SK-MEL-5 (cell line): Measurements from ENCODE around the gene PRPF6. TPM values are rescaled to one million over a fixed set of nuclear protein-coding genes. Genes with fewer than 3 reads are reported as not detected.
A peak's percentile ranks its signal among the peaks of the same experiment; 100 is the strongest.

Experiments used
- DNase-seq: peaks from one replicate; pipeline ENCODE4 v3.0.0-alpha.2; 2016; ENCODE audit warnings: low read depth, low spot score
- in situ Hi-C: cut with HindIII; loops from 2 replicates; pipeline ENCODE4 v1.10.0; 2016; ENCODE audit warnings: low sequenced_read_pairs, high pct_unique_total_duplicates, low pct_unique_long_range_greater_than_20kb
- total RNA-seq: library from RNA; depleted of rRNA; stranded (reverse); fragments of >200 nt; shearing (Covaris generic); gene quantifications from 2 replicates; pipeline ENCODE4 v1.2.3, GENCODE V29; 2014

The PRPF6 gene
- total RNA-seq, 1 experiment from 2014 or later, result 71.3 TPM

- in situ Hi-C loops, result no loop called here
Observed at GRCh38 chr20:63943808-63944077, 37.2 kb upstream of the PRPF6 start.

GRCh38 chr20:63944078-63944941, 36.6 kb upstream of the PRPF6 start:
- DNase-seq, result no peak
- in situ Hi-C loops, result no loop called here

More at GRCh38 chr20:63943808-63944077, 37.2 kb upstream of the PRPF6 start:
- no peak for DNase-seq

DNA sequence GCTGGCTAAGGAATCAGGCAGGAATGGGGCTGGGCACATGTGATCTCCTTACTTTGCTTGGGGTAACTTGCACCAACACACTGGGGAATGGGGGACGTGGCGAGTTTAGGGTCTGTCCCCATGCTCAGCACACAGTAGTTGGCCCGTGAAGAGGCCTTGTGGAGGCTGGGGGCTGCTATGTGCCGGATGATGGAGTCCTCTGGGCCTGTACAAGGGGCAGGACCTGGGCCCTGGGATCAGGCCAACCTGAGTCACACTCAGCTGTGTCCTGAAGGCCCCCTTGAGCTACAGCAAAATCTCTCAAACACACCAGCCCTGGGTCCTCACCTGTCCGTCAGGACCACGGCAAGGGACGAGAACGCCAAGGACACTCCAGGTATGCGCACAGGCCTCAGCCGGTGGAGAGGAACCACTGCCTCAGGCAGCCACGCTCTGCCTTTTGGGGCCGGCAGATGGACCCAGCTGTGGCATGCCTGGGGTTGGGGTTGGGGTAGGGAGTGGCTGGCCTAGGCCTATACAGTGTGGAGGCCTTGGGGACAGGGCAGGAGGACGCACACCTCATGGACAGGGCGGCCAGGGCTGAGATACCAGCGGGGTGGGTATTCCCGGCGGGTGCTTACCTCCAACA, 35.8 kb upstream of the PRPF6 start:
- DNase-seq, result no peak
- in situ Hi-C loops, result no loop called here

DNA sequence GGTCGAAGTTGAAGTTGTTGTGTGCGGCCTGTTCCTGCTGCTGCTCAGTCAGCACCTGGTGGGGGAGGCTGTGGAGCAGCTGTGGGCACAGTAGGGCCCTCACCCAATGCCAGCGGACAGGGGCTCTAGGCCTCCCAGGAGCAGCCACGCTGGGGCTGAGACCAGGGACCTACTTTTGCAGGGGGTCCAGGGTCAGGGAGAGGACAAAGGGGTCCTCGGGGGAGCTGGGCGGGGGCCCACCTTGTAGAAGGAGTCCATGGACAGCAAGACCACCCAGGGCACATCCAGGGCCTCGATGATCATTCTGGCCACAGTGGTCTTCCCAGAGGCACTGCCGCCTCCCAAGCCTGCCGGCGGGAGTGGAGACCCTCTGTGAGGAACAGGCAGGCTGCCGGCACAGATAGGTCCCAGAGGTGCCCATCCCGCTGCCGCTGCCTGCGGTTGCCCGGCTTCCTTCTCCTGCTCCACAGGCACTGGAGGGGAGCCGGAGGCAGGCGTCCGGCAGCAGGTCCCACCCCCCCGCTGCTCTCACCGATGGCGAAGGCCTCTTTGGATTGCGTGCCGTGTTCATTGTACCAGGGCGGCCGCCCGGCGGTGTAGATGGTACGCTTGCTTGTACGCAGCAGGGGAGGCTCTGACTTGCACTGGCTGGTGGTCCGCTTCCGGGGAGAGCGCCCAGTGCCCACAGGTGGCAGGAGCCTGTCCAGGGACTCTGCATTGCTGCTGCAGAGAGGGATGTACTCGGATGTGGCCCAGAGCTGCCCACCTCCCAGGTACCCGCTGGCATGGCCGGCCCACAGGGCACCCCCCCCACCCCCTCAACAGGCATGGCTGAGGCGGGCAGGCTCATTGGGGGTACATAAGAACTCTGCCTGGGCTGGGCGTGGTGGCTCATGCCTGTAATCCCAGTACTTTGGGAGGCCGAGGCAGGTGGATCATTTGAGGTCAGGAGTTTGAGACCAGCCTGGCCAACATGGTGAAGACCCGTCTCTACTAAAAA, 34.7 kb upstream of the PRPF6 start:
- DNase-seq, result no peak
- in situ Hi-C loops, result no loop called here

DNA sequence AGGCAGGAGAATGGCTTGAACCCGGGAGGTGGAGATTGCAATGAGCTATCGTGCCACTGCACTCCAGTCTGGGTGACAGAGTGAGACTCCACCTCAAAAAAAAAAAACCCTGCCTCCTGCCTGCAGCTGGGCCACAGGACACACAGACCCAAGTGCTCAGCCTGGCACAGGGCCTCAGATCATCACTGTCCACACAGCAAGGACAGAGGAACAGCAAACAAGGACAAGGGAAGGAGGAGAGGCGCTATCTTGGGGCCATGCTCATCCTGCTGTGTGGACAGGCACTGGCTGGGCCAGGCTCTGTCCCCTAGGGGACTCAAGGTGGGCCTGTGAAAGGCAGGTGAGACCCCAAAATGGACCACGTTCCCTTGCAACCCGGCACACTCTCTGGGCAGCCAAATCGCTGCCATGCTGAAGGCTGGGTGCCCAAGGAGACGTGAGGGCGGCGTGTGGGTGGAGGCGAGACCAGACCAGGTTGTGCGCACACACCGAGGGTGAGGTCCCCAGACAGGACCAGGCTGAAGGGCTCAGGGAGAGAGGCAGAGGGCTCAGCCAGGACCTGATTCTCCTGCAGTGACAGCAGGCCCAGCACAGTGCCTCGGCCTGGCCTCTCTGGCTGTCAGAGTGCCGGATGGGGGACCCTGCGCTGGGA, 33.8 kb upstream of the PRPF6 start:
- in situ Hi-C loops, result no loop called here
- DNase-seq, result no peak

DNA sequence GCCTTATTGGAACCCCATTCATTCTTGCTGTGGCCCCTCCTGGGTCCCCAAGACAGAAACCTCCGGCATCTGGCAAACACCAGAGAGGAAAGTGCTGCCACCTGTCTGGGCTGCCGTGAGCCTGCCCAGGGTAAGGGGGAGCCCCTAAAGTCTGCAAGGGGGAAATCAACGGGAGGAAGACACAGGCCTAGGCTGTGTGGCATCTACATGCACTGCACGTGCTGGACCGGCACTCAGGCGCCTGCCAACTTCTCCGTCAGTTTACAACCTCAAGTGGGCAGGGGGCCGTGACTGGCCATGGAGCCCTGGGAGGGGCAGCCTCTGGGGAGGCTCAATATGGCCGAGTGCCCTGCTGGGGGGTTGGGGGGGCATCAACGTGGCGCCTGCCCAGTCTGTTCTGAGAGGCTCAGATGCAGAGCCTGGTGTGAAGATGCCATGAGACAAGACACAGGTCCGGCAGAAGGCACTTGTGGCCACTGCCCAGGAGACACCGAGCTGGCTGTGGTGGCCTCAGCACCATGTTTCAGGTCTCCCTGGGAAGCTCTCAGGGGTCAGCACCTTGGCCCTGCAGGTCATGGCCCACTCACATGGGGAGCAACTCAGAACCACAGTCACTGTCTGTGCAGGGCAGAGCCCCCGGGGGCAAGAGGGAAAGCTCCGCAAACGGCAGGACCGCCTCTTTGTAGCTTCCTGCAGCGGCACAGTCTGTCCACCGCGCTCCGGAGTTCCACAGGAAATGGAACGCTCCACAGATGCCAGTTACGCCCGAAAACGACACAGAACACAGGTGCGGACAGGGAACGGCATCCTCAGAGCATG, 33.1 kb upstream of the PRPF6 start:
- DNase-seq, result no peak
- in situ Hi-C loops, result no loop called here

DNA sequence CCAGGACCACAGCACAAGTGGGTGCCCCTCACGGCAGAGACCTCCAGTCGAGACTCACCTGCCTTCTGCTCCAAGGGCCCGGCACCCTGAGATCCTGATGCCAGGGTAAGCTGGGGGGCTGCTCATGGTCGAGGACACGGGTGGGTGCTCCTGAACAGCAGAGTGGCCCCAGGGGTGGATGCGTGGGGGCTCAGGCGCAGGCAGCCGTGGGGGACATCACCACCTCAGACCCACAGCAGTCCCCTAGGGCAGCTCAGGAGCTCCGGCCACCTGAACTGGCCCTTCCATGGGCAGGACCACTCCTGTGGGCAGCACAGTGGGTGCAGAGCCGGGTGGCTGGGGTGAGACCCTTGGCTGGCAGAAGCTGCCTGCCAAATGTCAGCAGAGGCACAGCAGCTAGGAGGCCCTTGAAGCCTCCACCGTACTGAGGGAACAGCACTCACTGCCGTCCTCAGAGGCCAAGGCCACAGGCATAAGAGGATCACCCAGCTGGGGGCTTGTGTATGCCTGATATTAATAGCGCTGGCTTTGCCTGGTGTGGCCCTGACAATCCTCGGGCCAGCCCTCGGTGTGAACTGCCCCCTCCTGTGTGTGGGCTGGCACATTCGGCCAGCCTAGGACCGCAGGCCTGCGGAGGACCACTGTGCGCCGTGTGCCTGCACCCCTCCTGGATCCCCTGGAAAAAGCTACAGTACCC, 30.1 kb upstream of the PRPF6 start:
- in situ Hi-C loops, result no loop called here

GRCh38 chr20:63951398-63952209, 29.3 kb upstream of the PRPF6 start:
- DNase-seq, result no peak
- in situ Hi-C loops, result no loop called here

More for the DNA sequence above, 30.1 kb upstream of the PRPF6 start:
- DNase-seq, result no peak

GRCh38 chr20:63952210-63952535, 28.8 kb upstream of the PRPF6 start:
- in situ Hi-C loops, result no loop called here

DNA sequence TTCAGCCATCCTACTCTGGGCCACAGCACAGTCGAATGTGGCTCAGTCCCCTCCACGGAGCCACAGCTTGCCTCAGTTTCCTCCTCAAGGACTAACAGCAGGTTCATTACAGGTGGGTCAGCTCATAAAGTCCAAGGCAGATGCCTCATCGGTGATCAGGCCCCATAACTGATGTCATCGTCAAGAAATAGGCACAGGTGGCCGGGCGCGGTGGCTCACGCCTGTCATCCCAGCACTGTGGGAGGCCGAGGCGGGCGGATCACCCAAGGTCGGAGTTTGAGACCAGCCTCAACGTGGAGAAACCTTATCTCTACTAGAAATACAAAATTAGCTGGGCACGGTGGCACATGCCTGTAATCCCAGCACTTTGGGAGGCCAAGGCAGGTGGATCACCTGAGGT, 28.2 kb upstream of the PRPF6 start:
- DNase-seq, result no peak
- in situ Hi-C loops, result no loop called here

More at GRCh38 chr20:63952210-63952535, 28.8 kb upstream of the PRPF6 start:
- DNase-seq, result no peak

DNA sequence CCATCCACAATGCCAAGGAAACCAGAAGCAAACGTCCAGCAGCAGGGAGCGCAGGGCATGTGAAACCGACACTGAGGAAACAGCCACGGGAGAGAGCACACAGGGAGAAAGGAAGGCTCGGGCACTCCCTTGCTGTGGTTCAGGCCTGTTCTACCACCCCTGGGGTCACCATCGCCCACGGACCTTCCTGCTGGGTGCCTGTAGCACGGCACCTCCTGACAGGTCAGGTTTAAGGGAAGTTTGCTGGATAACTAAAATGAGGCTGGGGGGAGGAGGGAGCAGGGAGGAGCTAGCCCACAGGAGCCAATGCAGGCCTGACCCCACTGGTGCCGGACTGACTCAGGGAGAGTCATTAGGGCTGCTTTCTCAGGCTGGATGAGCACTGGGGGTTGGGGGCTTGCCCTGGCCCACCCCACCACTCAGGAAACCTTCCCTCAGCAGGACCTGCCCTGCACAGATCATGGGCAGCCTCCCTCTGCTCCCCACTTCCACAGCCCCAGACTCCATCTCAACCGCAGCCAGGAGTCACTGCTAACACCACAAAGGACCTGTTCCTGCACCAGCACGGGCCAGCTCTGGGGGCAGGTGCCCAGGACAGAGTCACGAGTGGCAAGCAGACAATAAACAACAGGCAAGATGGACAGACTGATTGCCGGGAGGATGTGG, 27.0 kb upstream of the PRPF6 start:
- no peak for DNase-seq
- in situ Hi-C loops, result no loop called here

DNA sequence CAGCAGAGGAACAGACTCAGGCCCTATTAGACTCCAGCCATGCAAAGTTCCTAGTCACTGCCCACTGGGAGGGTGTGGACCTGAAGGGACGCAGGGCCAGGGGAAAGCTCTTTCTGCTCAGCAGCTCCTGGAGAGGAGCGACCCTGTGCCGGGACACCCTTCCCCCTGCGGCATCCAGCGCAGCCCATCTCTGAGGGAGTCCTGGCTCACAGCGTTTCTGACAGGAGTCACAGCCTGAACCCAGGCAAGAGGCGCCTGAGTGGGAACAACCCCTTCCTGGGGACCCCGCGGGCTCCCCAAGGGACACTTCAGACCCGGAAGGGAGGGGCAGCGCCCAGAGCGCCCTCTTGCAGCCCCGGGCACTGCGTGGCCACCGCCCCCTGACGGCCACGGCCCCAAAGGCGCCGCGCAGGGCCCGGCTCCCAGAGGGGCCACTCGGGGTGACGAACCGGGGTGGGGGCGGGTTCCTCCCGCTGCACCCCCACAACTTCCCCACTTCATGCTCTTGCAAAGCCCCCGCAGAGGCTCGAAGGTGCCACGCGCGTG, 25.6 kb upstream of the PRPF6 start:
- DNase-seq, result peak; percentile 40
- in situ Hi-C loops, result no loop called here

DNA sequence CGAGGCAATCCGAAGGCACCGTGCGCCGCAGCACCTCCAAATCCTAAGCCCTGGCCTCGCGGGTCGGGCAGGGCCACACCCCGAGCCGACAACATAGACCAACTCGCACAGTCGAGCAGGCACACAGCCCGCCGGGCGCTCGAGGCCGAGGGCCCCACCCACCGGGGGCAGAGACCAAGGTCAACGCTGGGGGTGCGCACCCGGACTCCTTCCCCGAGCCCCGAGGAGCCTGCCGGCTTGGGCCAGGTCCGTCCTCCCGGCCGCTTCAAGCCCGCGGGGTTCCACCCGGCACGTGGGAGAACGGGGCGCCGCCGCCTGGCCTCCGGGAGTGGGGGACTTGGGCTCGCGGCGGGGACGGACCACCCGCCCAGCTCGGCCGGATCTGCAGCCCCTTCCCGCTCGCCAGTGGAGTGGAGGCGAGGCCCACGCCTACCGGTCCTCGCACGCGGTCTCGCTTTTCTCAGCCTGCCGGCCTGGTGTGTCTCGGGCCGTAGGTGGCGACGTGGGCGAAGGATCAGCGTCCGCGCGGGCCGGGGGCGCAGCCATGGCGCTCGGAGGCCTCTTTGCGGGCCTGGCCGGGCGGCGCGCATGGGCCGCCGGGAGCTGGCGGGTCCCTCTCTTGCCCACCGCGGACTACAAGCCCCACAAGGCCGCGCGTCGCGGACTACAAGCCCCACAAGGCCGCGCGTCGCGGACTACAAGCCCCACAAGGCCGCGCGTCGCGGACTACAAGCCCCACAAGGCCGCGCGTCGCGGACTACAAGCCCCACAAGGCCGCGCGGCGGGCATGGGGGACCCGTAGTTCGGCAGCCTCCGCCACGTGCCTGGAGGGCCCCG, 24.9 kb upstream of the PRPF6 start, which contains the start of gene UCKL1:
TSS of gene UCKL1 (minus strand) at position 590 of the 837 bp plus-strand sequence. CDS start at position 546, 44 bp downstream.
- peak; percentile 81 for DNase-seq
- in situ Hi-C loops, result no loop called here

DNA sequence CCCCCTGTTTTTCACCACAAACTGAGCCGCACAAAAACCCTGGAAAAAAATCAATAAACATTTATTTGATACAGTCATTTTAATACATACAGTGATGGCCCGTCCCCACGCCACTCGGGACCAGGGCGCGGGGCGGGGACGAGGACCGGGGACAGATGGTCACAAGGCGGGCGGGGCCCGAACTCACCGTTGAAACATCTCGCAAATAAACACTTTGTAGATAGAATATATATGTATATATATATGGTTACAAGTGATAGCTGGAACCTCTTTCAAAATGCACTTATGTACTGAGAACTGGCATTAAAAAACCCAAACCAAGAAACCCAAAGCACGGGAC, 24.3 kb upstream of the PRPF6 start:
- no peak for DNase-seq
- in situ Hi-C loops, result no loop called here
